Dermis microvascular lymphatic vessel endothelial cell (primary cell): ENCODE results near the gene CC2D2B. TPM values are rescaled to one million over a fixed set of nuclear protein-coding genes. Genes with fewer than 3 reads are reported as not detected.

Experiments
- DNase-seq, 2 donors: peaks; one replicate each; pipeline versions ENCODE4 v3.0.0 to v3.0.0-alpha.2; 2010; ENCODE audit warnings: low read depth in 2 of 2
- total RNA-seq: library from RNA; depleted of rRNA; stranded (reverse); fragments of >200 nt; gene quantifications from 2 replicates; pipeline ENCODE4 v1.2.1, GENCODE V29; 2014

CC2D2B gene
- total RNA-seq, 1 donor from 2014 or later: 0.13 TPM

- no peak for DNase-seq
Measured at GRCh38 chr10:96082153-96082552, 174.4 kb downstream of the CC2D2B start.

Other genes with a start within 250 kb of the CC2D2B start
- 39.7 and 57.0 TPM in 2 replicates for gene TCTN3, start 214.0 kb upstream of the CC2D2B start, total RNA-seq
- gene ENTPD1, start 151.8 kb upstream of the CC2D2B start, total RNA-seq: 5.3 and 6.2 TPM in 2 replicates
- 19.5 and 33.9 TPM in 2 replicates for gene CCNJ, start 135.6 kb downstream of the CC2D2B start, total RNA-seq
- 8.2 and 11.5 TPM in 2 replicates for gene ZNF518A, start 222.3 kb downstream of the CC2D2B start, total RNA-seq